Chondrocyte (in vitro differentiated cells): ENCODE data around the gene ALG6. TPM values are rescaled to one million over a fixed set of nuclear protein-coding genes. Genes with fewer than 3 reads are reported as not detected.

ENCODE experiments used
- DNase-seq: peaks from one replicate; pipeline ENCODE4 v3.0.0; 2021; ENCODE audit warnings: mixed read lengths, low spot score
- H3K27ac Mint-ChIP-seq: one replicate; pipeline ENCODE4 v1.8.0; 2021; ENCODE audit warnings: mild to moderate bottlenecking, moderate library complexity, mixed read lengths; ENCODE audit not compliant: unreplicated experiment
- H3K27me3 Mint-ChIP-seq: 2 replicates; pipeline ENCODE4 v1.8.0; 2021; ENCODE audit warnings: low read depth, mixed read lengths
- H3K36me3 Mint-ChIP-seq: 2 replicates; pipeline ENCODE4 v1.8.0; 2021; ENCODE audit warnings: low read depth, mixed read lengths
- H3K4me1 Mint-ChIP-seq: 2 replicates; pipeline ENCODE4 v1.8.0; 2021; ENCODE audit warnings: low read depth, mild to moderate bottlenecking, mixed read lengths
- H3K4me3 Mint-ChIP-seq: one replicate; pipeline ENCODE4 v1.8.0; 2021; ENCODE audit warnings: mild to moderate bottlenecking, moderate library complexity, mixed read lengths; ENCODE audit not compliant: unreplicated experiment
- H3K9me3 Mint-ChIP-seq: 2 replicates; pipeline ENCODE4 v1.8.0; 2021; ENCODE audit warnings: low read depth, mixed read lengths
- CTCF ChIP-seq: fragments of 200-600 bp; sonication (generic); IDR thresholded peaks from 2 replicates; pipeline ENCODE4 v1.5.0; 2021; ENCODE audit warnings: antibody characterized with exemption, mild to moderate bottlenecking, moderate library complexity
- total RNA-seq: library from RNA; stranded (reverse); gene quantifications from 3 replicates; pipeline ENCODE4 v1.2.1, GENCODE V29; 2021

The ALG6 gene
- total RNA-seq, 1 donor from 2014 or later, result 8.5 TPM

GRCh38 chr1:63322944-63323864 lies 44.2 kb upstream of the ALG6 start:
- peaks cover 73% of the 10 kb centered on the region for H3K27me3 Mint-ChIP-seq
- H3K27ac Mint-ChIP-seq, result no peak overlapping the region
- peak; percentile 1 for TF ChIP-seq CTCF
- H3K36me3 Mint-ChIP-seq, result peaks cover 12% of the 10 kb centered on the region
- H3K4me3 Mint-ChIP-seq, result peak overlapping the region; percentile 40
- DNase-seq, result peak; percentile 92
- H3K9me3 Mint-ChIP-seq, result peaks cover 5% of the 10 kb centered on the region
- peaks cover 21% of the 10 kb centered on the region for H3K4me1 Mint-ChIP-seq

GRCh38 chr1:63323865-63324778 lies 43.3 kb upstream of the ALG6 start:
- Mint-ChIP-seq H3K4me1 (peaks cover 21% of the 10 kb centered on the region), H3K9me3 (peaks cover 3% of the 10 kb centered on the region), H3K4me3 (no peak overlapping the region), H3K27me3 (peaks cover 72% of the 10 kb centered on the region), H3K36me3 (peaks cover 13% of the 10 kb centered on the region), H3K27ac (no peak overlapping the region)
- no peak for TF ChIP-seq CTCF
- DNase-seq, result no peak

- H3K27ac Mint-ChIP-seq, result no peak overlapping the region
Observed at GRCh38 chr1:63324779-63325119, 42.7 kb upstream of the ALG6 start.

GRCh38 chr1:63325279-63325985 lies 42.0 kb upstream of the ALG6 start:
- Mint-ChIP-seq H3K9me3 (no peaks in the 10 kb centered on the region), H3K36me3 (peaks cover 9% of the 10 kb centered on the region), H3K27me3 (peaks cover 71% of the 10 kb centered on the region), H3K4me3 (no peak overlapping the region), H3K27ac (no peak overlapping the region), H3K4me1 (peaks cover 21% of the 10 kb centered on the region)
- no peak for TF ChIP-seq CTCF
- no peak for DNase-seq

More at GRCh38 chr1:63324779-63325119, 42.7 kb upstream of the ALG6 start:
- peaks cover 12% of the 10 kb centered on the region for H3K36me3 Mint-ChIP-seq
- TF ChIP-seq CTCF, result no peak
- DNase-seq, result no peak
- H3K9me3 Mint-ChIP-seq, result no peaks in the 10 kb centered on the region
- H3K4me1 Mint-ChIP-seq, result peaks cover 21% of the 10 kb centered on the region
- no peak overlapping the region for H3K4me3 Mint-ChIP-seq
- peaks cover 73% of the 10 kb centered on the region for H3K27me3 Mint-ChIP-seq

- no peaks in the 10 kb centered on the region for H3K9me3 Mint-ChIP-seq
- H3K27ac Mint-ChIP-seq, result no peak overlapping the region
- peaks cover 9% of the 10 kb centered on the region for H3K36me3 Mint-ChIP-seq
- H3K27me3 Mint-ChIP-seq, result peaks cover 71% of the 10 kb centered on the region
- no peak overlapping the region for H3K4me3 Mint-ChIP-seq
- H3K4me1 Mint-ChIP-seq, result peaks cover 20% of the 10 kb centered on the region
- no peak for TF ChIP-seq CTCF
- DNase-seq, result no peak
Observed at GRCh38 chr1:63326106-63326472, 41.3 kb upstream of the ALG6 start.
